CD4-positive, alpha-beta memory T cell (primary cell): ENCODE measurements around the gene D2HGDH. TPM values are rescaled to one million over a fixed set of nuclear protein-coding genes. Genes with fewer than 3 reads are reported as not detected.

Experiments
- CTCF ChIA-PET: fragments of 350-600 bp; sonication (Branson Sonifier 250); formaldehyde crosslinking; loops from one replicate; lab custom pipeline; 2021; ENCODE audit warnings: inconsistent platforms; ENCODE audit not compliant: partially characterized antibody; lab: Charles Lee
- POLR2A ChIA-PET: fragments of 350-600 bp; sonication (Branson Sonifier 250); formaldehyde crosslinking; loops from one replicate; lab custom pipeline; 2021; ENCODE audit not compliant: partially characterized antibody; lab: Charles Lee
- DNase-seq, 5 donors: peaks; one replicate each; pipeline versions ENCODE4 v3.0.0 to v3.0.0-alpha.2; 2020 to 2022; ENCODE audit warnings: mixed read lengths in 1 of 5
- H3K27ac ChIP-seq: one replicate; pipeline ENCODE4 v1.7.0; 2013; ENCODE audit warnings: low read depth, low read length
- H3K27me3 ChIP-seq: 2 replicates; pipeline ENCODE4 v1.7.0; 2013; ENCODE audit warnings: mild to moderate bottlenecking, low read length, moderate library complexity; ENCODE audit not compliant: insufficient read depth
- H3K36me3 ChIP-seq: 2 replicates; pipeline ENCODE4 v1.7.0; 2013; ENCODE audit warnings: mild to moderate bottlenecking, low read length, moderate library complexity; ENCODE audit not compliant: insufficient read depth
- H3K4me1 ChIP-seq: 2 replicates; pipeline ENCODE4 v1.7.0; 2013; ENCODE audit warnings: mild to moderate bottlenecking, low read length, moderate library complexity; ENCODE audit not compliant: insufficient read depth
- H3K4me3 ChIP-seq, 2 donors: one replicate each; pipeline ENCODE4 v1.7.0; 2013; ENCODE audit warnings: low read length in 2 of 2, mild to moderate bottlenecking in 1 of 2
- H3K9me3 ChIP-seq, 2 donors: one replicate each; pipeline ENCODE4 v1.7.0; 2013; ENCODE audit warnings: low read length in 2 of 2, control low read depth in 1 of 2; ENCODE audit not compliant: control insufficient read depth in 1 of 2
- H3K27ac Mint-ChIP-seq, 7 donors: one replicate each; pipeline ENCODE4 v1.8.0; 2020 to 2021; ENCODE audit warnings: mixed read lengths in 7 of 7, mild to moderate bottlenecking in 6 of 7, inconsistent platforms in 3 of 7, moderate library complexity in 3 of 7
- H3K27me3 Mint-ChIP-seq, 2 donors: one replicate each; pipeline ENCODE4 v1.8.0; 2020 to 2021; ENCODE audit warnings: mixed read lengths in 2 of 2
- H3K36me3 Mint-ChIP-seq, 2 donors: one replicate each; pipeline ENCODE4 v1.8.0; 2020 to 2021; ENCODE audit warnings: mixed read lengths in 2 of 2, inconsistent platforms in 1 of 2, mild to moderate bottlenecking in 1 of 2
- H3K4me1 Mint-ChIP-seq, 4 donors: one replicate each; pipeline ENCODE4 v1.8.0; 2020 to 2021; ENCODE audit warnings: mixed read lengths in 4 of 4, mild to moderate bottlenecking in 1 of 4
- H3K4me3 Mint-ChIP-seq, 8 donors: one replicate each; pipeline ENCODE4 v1.8.0; 2020 to 2021; ENCODE audit warnings: mixed read lengths in 8 of 8, mild to moderate bottlenecking in 7 of 8, moderate library complexity in 6 of 8, inconsistent platforms in 3 of 8
- H3K9me3 Mint-ChIP-seq, 8 donors: one replicate each; pipeline ENCODE4 v1.8.0; 2020 to 2021; ENCODE audit warnings: mixed read lengths in 8 of 8, mild to moderate bottlenecking in 5 of 8, inconsistent platforms in 3 of 8, moderate library complexity in 1 of 8
- intact Hi-C: fragments of 100-400 bp; cut with micrococcal nuclease; formaldehyde crosslinking; loops from one replicate; pipeline ENCODE4 v1.15.1; 2023
- polyA plus RNA-seq, 2 donors: library from polyadenylated mRNA; unstranded; fragments of 300-500 nt; fragmentation: Illumina TruSeq; gene quantifications; one replicate each; pipeline ENCODE4 v1.2.3, GENCODE V29; 2021
- total RNA-seq, 2 experiments: library from RNA; stranded (reverse); gene quantifications; one replicate each; pipeline ENCODE4 v1.2.3, GENCODE V29; 2021

The D2HGDH gene
- total and polyA plus RNA-seq, 4 experiments from 2014 or later, result 0.93 to 53.9 (median 27.3) TPM

GRCh38 chr2:241695651-241696050, 38.8 kb upstream of the D2HGDH start:
- H3K27me3 Mint-ChIP-seq, result no peaks in the 10 kb centered on the region
- no peaks in the 10 kb centered on the region for H3K9me3 ChIP-seq
- H3K4me3 ChIP-seq, result no peak overlapping the region
- H3K9me3 Mint-ChIP-seq, result no peaks in the 10 kb centered on the region
- H3K4me1 ChIP-seq, result no peaks in the 10 kb centered on the region
- no peaks in the 10 kb centered on the region for H3K27me3 ChIP-seq
- ChIA-PET CTCF (interaction anchor here (1.3 kb wide), 1 partner anchor 54 kb away, joined by 3 read pairs; no protein-coding TSS in a partner anchor), POLR2A (interaction anchor here (0.7 kb wide), 1 partner anchor 9 kb away, joined by 3 read pairs; the partner anchor contains the start of gene DTYMK)
- H3K4me3 Mint-ChIP-seq, result no peak overlapping the region
- H3K36me3 Mint-ChIP-seq, result peaks cover 0 to 8% of the 10 kb centered on the region in 2 donors
- no peak for DNase-seq
- peaks cover under 1% of the 10 kb centered on the region for H3K36me3 ChIP-seq
- peak overlapping the region in 2 of 7 donors; percentile 1 to 15 for H3K27ac Mint-ChIP-seq
- H3K27ac ChIP-seq, result no peak overlapping the region
- H3K4me1 Mint-ChIP-seq, result peaks cover 6 to 17% (median 9%) of the 10 kb centered on the region in 4 donors
- intact Hi-C loops, result no loop called here

GRCh38 chr2:241701149-241701398, 33.4 kb upstream of the D2HGDH start:
- no peaks in the 10 kb centered on the region for H3K27me3 ChIP-seq
- peaks cover 10 to 21% of the 10 kb centered on the region in 2 donors for H3K36me3 Mint-ChIP-seq
- peak overlapping the region; percentile 36 to 69 for H3K4me3 ChIP-seq
- peak overlapping the region; percentile 72 for H3K27ac ChIP-seq
- CTCF ChIA-PET, result interaction anchor here (1.2 to 6.0 kb wide), 5 partner anchors 9 to 178 kb away, joined by 4 to 42 read pairs (median 32); partner anchors contain the start of genes D2HGDH and DTYMK
- peaks cover 5% of the 10 kb centered on the region for H3K36me3 ChIP-seq
- H3K27me3 Mint-ChIP-seq, result no peaks in the 10 kb centered on the region
- peak overlapping the region; percentile 85 to 95 (median 89) for H3K4me3 Mint-ChIP-seq
- peak overlapping the region; percentile 87 to 95 (median 90) for H3K27ac Mint-ChIP-seq
- H3K9me3 Mint-ChIP-seq, result no peaks in the 10 kb centered on the region
- intact Hi-C loops, result loop anchor here (1.0 to 10.0 kb wide), 4 partner anchors 193 to 869 kb away; partner anchors contain the start of genes FARP2, HDLBP, SEPTIN2 and STK25
- peaks cover 14% of the 10 kb centered on the region for H3K4me1 ChIP-seq
- H3K4me1 Mint-ChIP-seq, result peaks cover 12 to 40% (median 26%) of the 10 kb centered on the region in 4 donors
- no peak for DNase-seq
- POLR2A ChIA-PET, result interaction anchor here (0.7 to 8.2 kb wide), 16 partner anchors 12 to 1140 kb away, joined by 3 to 145 read pairs (median 5); partner anchors contain the start of genes D2HGDH, DTYMK and PDCD1
- H3K9me3 ChIP-seq, result no peaks in the 10 kb centered on the region

- peak; percentile 91 to 97 (median 95) for DNase-seq
- no peaks in the 10 kb centered on the region for H3K27me3 ChIP-seq
- H3K4me3 ChIP-seq, result peak within 1 kb of the TSS; percentile 61 to 72
- H3K27ac ChIP-seq, result peak within 1 kb of the TSS; percentile 72
- Mint-ChIP-seq H3K27ac (peak within 1 kb of the TSS; percentile 87 to 95 (median 90)), H3K9me3 (peaks cover 0 to under 1% (median 0%) of the 10 kb centered on the region in 8 donors), H3K36me3 (peaks cover 15 to 23% of the 10 kb centered on the region in 2 donors), H3K4me1 (peaks cover 12 to 41% (median 26%) of the 10 kb centered on the region in 4 donors), H3K4me3 (peak within 1 kb of the TSS; percentile 85 to 95 (median 89)), H3K27me3 (no peaks in the 10 kb centered on the region)
- H3K4me1 ChIP-seq, result peaks cover 14% of the 10 kb centered on the region
- H3K9me3 ChIP-seq, result no peaks in the 10 kb centered on the region
- intact Hi-C loops, result loop anchor here (1.0 to 10.0 kb wide), 8 partner anchors 15 to 869 kb away; partner anchors contain the start of genes ATG4B, D2HGDH, DTYMK and FARP2
- CTCF ChIA-PET, result interaction anchor here (0.9 to 6.0 kb wide), 6 partner anchors 9 to 177 kb away, joined by 4 to 42 read pairs (median 21); partner anchors contain the start of genes D2HGDH and DTYMK
- POLR2A ChIA-PET, result interaction anchor here (0.5 to 8.2 kb wide), 28 partner anchors 10 to 1141 kb away, joined by 3 to 145 read pairs (median 4); partner anchors contain the start of genes ATG4B, D2HGDH, DTYMK and HDLBP
- H3K36me3 ChIP-seq, result peaks cover 8% of the 10 kb centered on the region
Measured at GRCh38 chr2:241701399-241702154, 32.9 kb upstream of the D2HGDH start, which contains the start of gene ING5. Gene ING5, plus strand, starts transcription at chr2:241702039. Its CDS starts 27 bp downstream, at chr2:241702066.

- intact Hi-C loops, result loop anchor here (1.0 to 10.0 kb wide), 5 partner anchors 16 to 348 kb away; partner anchors contain the start of genes ATG4B, D2HGDH, DTYMK and FARP2
- H3K9me3 Mint-ChIP-seq, result peaks cover 0 to 7% (median 0%) of the 10 kb centered on the region in 8 donors
- H3K9me3 ChIP-seq, result no peaks in the 10 kb centered on the region
- H3K4me1 ChIP-seq, result peaks cover 14% of the 10 kb centered on the region
- peak overlapping the region; percentile 76 to 87 (median 83) for H3K4me3 Mint-ChIP-seq
- peak overlapping the region in 6 of 7 donors; percentile 53 to 90 (median 86) for H3K27ac Mint-ChIP-seq
- ChIA-PET POLR2A (interaction anchor here (0.5 to 8.2 kb wide), 27 partner anchors 9 to 1141 kb away, joined by 3 to 145 read pairs (median 4); partner anchors contain the start of genes ATG4B, D2HGDH, DTYMK and HDLBP), CTCF (interaction anchor here (0.9 to 6.0 kb wide), 7 partner anchors 10 to 176 kb away, joined by 4 to 42 read pairs (median 10); partner anchors contain the start of genes D2HGDH and DTYMK)
- peaks cover 24 to 29% of the 10 kb centered on the region in 2 donors for H3K36me3 Mint-ChIP-seq
- peaks cover 12 to 41% (median 25%) of the 10 kb centered on the region in 4 donors for H3K4me1 Mint-ChIP-seq
- peak overlapping the region; percentile 61 to 72 for H3K4me3 ChIP-seq
- H3K36me3 ChIP-seq, result peaks cover 8% of the 10 kb centered on the region
- peak overlapping the region; percentile 72 for H3K27ac ChIP-seq
- H3K27me3 Mint-ChIP-seq, result no peaks in the 10 kb centered on the region
- peak; percentile 89 to 91 (median 89) for DNase-seq
- H3K27me3 ChIP-seq, result no peaks in the 10 kb centered on the region
Measured at GRCh38 chr2:241702155-241703031, 32.0 kb upstream of the D2HGDH start.

DNA sequence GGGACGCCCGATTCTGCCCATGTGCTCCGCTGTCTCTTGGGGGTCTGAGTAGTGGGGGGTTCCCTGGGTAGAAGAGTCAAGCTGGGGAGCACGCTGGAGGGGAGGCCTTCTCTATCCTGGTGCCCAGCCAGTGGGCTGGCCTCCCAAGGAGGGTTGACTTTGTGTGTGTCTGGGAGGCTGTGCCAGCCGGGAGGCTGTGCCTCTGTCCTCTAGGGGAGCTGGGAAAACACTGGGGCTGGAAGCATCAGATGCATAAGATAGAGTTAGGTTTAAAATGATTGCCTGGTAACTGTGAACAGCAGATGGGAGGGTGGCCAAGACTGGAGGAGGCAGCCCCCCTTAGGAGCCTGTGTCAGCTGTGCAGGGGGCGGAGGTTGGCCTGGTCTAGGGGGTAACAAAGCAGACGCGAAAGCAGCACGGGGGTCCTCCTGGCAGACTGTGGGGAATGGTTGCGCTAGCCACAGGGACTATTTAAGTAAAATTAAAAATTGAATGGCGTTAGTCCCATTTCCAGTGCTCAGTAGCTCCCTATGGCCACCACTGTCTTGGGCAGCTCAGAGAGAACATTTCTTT, 31.3 kb upstream of the D2HGDH start:
- Mint-ChIP-seq H3K36me3 (peaks cover 29 to 36% of the 10 kb centered on the region in 2 donors), H3K4me1 (peaks cover 12 to 41% (median 23%) of the 10 kb centered on the region in 4 donors), H3K4me3 (peak overlapping the region; percentile 73 to 87 (median 83)), H3K27me3 (no peaks in the 10 kb centered on the region), H3K27ac (peak overlapping the region; percentile 70 to 90 (median 86)), H3K9me3 (peaks cover 0 to 7% (median 0%) of the 10 kb centered on the region in 8 donors)
- H3K27me3 ChIP-seq, result no peaks in the 10 kb centered on the region
- intact Hi-C loops, result loop anchor here (10.0 kb wide), 1 partner anchor 348 kb away; the partner anchor contains the start of gene FARP2
- POLR2A ChIA-PET, result interaction anchor here (0.8 to 8.2 kb wide), 9 partner anchors 14 to 393 kb away, joined by 3 to 145 read pairs (median 12); partner anchors contain the start of genes D2HGDH, DTYMK and PDCD1
- H3K36me3 ChIP-seq, result peaks cover 8% of the 10 kb centered on the region
- H3K4me3 ChIP-seq, result peak overlapping the region; percentile 61 to 72
- H3K4me1 ChIP-seq, result peaks cover 14% of the 10 kb centered on the region
- CTCF ChIA-PET, result interaction anchor here (1.0 to 6.0 kb wide), 4 partner anchors 10 to 30 kb away, joined by 3 to 42 read pairs (median 20); partner anchors contain the start of genes D2HGDH and DTYMK
- DNase-seq, result no peak
- peak overlapping the region; percentile 66 for H3K27ac ChIP-seq
- H3K9me3 ChIP-seq, result no peaks in the 10 kb centered on the region
